Bladder microvascular endothelial cell (primary cell): ENCODE results near the gene BRD7. TPM values are rescaled to one million over a fixed set of nuclear protein-coding genes. Genes with fewer than 3 reads are reported as not detected.

Source experiments
- total RNA-seq: library from RNA; depleted of rRNA; stranded (reverse); fragments of >200 nt; gene quantifications from 2 replicates; pipeline ENCODE4 v1.2.3, GENCODE V29; 2014

The BRD7 gene
- 30.3 and 47.1 TPM in 2 replicates for total RNA-seq

GRCh38 chr16:50368410-50369132 is at the start of gene BRD7:
BRD7 (minus strand) TSS chr16:50368988; CDS start chr16:50368774, 214 bp downstream.

DNA sequence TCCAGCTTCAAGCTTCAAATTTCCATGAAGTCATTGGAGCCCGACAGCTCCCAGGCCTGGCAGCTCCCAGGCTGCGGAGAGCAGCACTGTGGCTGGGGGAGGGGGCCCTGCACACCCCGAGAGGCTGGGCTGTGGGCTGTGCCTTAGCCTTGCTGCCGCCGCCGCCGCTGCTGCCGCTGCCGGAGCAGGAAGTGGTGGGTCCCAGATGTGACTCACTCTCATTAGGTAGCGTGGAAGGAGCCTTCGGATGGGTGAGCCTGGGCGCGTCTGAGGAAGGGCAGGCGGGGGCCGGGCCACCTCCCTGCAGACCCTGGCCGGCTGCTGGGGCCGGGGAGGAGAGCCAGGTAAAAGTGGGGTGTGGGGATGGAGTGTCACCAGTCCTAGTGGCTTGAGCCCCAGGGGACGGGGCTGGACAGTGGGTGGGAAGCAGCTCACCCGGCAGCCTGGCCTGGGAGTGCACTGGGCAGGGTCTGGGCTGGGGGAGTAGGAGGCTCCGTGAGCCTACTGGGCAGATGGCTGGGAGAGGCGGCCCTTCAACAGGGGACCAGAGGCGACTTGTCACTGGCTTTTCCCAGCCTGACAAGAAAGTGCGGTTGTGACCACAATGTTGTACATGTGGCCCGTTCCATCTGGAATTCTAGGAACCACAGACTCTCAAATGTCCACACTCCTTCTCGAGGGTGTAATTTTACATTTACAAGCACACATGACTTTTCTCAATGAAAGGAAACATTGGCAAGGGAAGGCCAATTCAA is 102.3 kb downstream of the BRD7 start, which contains the start of gene ADCY7:
TSS of gene ADCY7 (plus strand) at position 215 of the 755 bp plus-strand sequence. CDS start 21,629 bp downstream, outside the sequence.

Other genes starting within 250 kb of the BRD7 start
- 6.3 and 12.0 TPM in 2 replicates for gene TENT4B, start 215.7 kb downstream of the BRD7 start, total RNA-seq
- 1.8 and 6.1 TPM in 2 replicates for gene ADCY7, start 102.4 kb downstream of the BRD7 start, total RNA-seq
- under 0.01 TPM in 1 of 2 replicates, not detected in the other for gene NKD1, start 179.4 kb upstream of the BRD7 start, total RNA-seq